Glutamatergic neuron (in vitro differentiated cells): Measurements from ENCODE around the gene CACNA1C. TPM values are rescaled to one million over a fixed set of nuclear protein-coding genes. Genes with fewer than 3 reads are reported as not detected.
"Not testable (repeated sequence)": the region's sequence is repeated elsewhere in the genome, so short reads cannot be mapped to it uniquely, and the experiment has no call there.

Source experiments
- DNase-seq: peaks from one replicate; pipeline ENCODE4 v3.0.0; 2022
- H3K27ac Mint-ChIP-seq: one replicate; pipeline ENCODE4 v1.8.0; 2020; ENCODE audit warnings: mild to moderate bottlenecking, mixed read lengths, inconsistent platforms; ENCODE audit not compliant: unreplicated experiment
- H3K27me3 Mint-ChIP-seq: one replicate; pipeline ENCODE4 v1.8.0; 2020; ENCODE audit warnings: mild to moderate bottlenecking, moderate library complexity, mixed read lengths, inconsistent platforms; ENCODE audit not compliant: unreplicated experiment
- H3K36me3 Mint-ChIP-seq: one replicate; pipeline ENCODE4 v1.8.0; 2020; ENCODE audit warnings: mild to moderate bottlenecking, mixed read lengths, inconsistent platforms; ENCODE audit not compliant: unreplicated experiment
- H3K4me1 Mint-ChIP-seq: one replicate; pipeline ENCODE4 v1.8.0; 2020; ENCODE audit warnings: mild to moderate bottlenecking, low read depth, mixed read lengths, inconsistent platforms; ENCODE audit not compliant: unreplicated experiment
- H3K4me3 Mint-ChIP-seq: one replicate; pipeline ENCODE4 v1.8.0; 2020; ENCODE audit warnings: mild to moderate bottlenecking, mixed read lengths, inconsistent platforms; ENCODE audit not compliant: unreplicated experiment
- H3K9me3 Mint-ChIP-seq: one replicate; pipeline ENCODE4 v1.8.0; 2020; ENCODE audit warnings: mild to moderate bottlenecking, moderate library complexity, mixed read lengths, inconsistent platforms; ENCODE audit not compliant: unreplicated experiment
- CTCF ChIP-seq: fragments of 200-600 bp; sonication (generic); IDR thresholded peaks from one replicate; pipeline ENCODE4 v1.5.0; 2021; ENCODE audit not compliant: partially characterized antibody, unreplicated experiment
- total RNA-seq: library from RNA; stranded (reverse); fragmentation: NEBNext Ultra II Directional; extraction: Animal tissue kit (Norgen Biotek cat#: 25700); gene quantifications from one replicate; pipeline ENCODE4 v1.2.1, GENCODE V29; 2021; ENCODE audit not compliant: unreplicated experiment

Gene CACNA1C
- total RNA-seq, 1 donor from 2014 or later, result 11.0 TPM

- peaks cover 4% of the 10 kb centered on the region for H3K9me3 Mint-ChIP-seq
- no peaks in the 10 kb centered on the region for H3K27me3 Mint-ChIP-seq
- peaks cover 18% of the 10 kb centered on the region for H3K4me1 Mint-ChIP-seq
- no peak overlapping the region for H3K4me3 Mint-ChIP-seq
- no peak for TF ChIP-seq CTCF
- no peak for DNase-seq
- H3K36me3 Mint-ChIP-seq, result peaks cover 8% of the 10 kb centered on the region
- no peak overlapping the region for H3K27ac Mint-ChIP-seq
Observed at GRCh38 chr12:2250797-2251196, 198.0 kb downstream of the CACNA1C start.

- DNase-seq, result no peak
- Mint-ChIP-seq H3K27ac (no peak overlapping the region), H3K4me1 (peaks cover 18% of the 10 kb centered on the region), H3K36me3 (peaks cover 13% of the 10 kb centered on the region), H3K4me3 (no peak overlapping the region), H3K27me3 (no peaks in the 10 kb centered on the region), H3K9me3 (peaks cover 4% of the 10 kb centered on the region)
- TF ChIP-seq CTCF, result no peak
Observed at GRCh38 chr12:2251526-2252209, 198.9 kb downstream of the CACNA1C start.

GRCh38 chr12:2255311-2255710, 202.5 kb downstream of the CACNA1C start:
- peaks cover 18% of the 10 kb centered on the region for H3K36me3 Mint-ChIP-seq
- H3K4me1 Mint-ChIP-seq, result peaks cover 18% of the 10 kb centered on the region
- no peak overlapping the region for H3K27ac Mint-ChIP-seq
- no peaks in the 10 kb centered on the region for H3K27me3 Mint-ChIP-seq
- no peak overlapping the region for H3K4me3 Mint-ChIP-seq
- no peak for TF ChIP-seq CTCF
- DNase-seq, result no peak
- peaks cover 2% of the 10 kb centered on the region for H3K9me3 Mint-ChIP-seq

- Mint-ChIP-seq H3K27ac (peak overlapping the region; percentile 9), H3K4me1 (peaks cover 18% of the 10 kb centered on the region), H3K36me3 (peaks cover 18% of the 10 kb centered on the region)
- H3K27me3 Mint-ChIP-seq, H3K4me3 Mint-ChIP-seq, H3K9me3 Mint-ChIP-seq, DNase-seq: not testable (repeated sequence)
Observed at GRCh38 chr12:2255731-2256130, 202.9 kb downstream of the CACNA1C start.

- no peak for DNase-seq
- Mint-ChIP-seq H3K27me3 (no peaks in the 10 kb centered on the region), H3K36me3 (peaks cover 18% of the 10 kb centered on the region), H3K4me3 (no peak overlapping the region), H3K27ac (no peak overlapping the region), H3K9me3 (peaks cover 2% of the 10 kb centered on the region), H3K4me1 (peaks cover 15% of the 10 kb centered on the region)
- no peak for TF ChIP-seq CTCF
Observed at GRCh38 chr12:2256453-2256852, 203.7 kb downstream of the CACNA1C start.
